Embryonic facial prominence (tissue), 1 donor: ENCODE data around the gene ANG.
"Not testable (repeated sequence)": the region's sequence is repeated elsewhere in the genome, so short reads cannot be mapped to it uniquely, and the experiment has no call there.

ENCODE experiments used
- DNase-seq: peaks from one replicate; pipeline ENCODE4 v3.0.0-alpha.2; 2016; ENCODE audit errors: extremely low spot score

The ANG gene

DNA sequence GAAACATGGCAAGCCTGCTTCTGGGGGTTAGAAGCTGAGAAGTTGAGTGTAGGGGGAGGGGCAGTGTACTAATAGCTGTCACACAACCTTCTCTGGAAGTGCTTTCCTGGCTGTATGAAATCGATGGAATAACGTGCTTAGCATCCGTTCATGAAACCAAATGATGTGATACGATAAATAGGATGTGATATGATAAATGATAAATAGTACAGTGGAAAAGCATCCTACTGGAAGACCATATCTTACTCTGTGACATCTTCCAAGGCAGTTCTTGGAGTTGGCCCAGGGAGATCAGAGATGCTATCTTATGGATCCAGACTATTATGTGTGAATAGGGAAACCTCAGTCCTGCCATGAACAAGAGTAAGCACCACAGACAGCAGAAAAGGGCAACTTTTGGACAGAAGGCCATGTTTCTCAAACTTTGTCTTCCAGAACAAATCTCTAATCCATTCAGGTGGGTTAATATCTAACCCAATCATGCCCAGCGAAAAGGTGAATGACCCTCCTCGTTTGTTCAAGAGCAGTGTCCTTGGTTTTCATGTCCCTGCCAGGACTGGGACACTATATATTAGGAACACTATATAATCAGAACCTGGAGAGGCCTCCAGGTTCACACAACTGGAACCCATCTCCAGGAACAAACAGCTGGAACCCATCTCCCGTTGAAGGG lies at the start of gene ANG:
Gene ANG (plus strand): TSS at position 598 of the 673 bp plus-strand sequence. CDS start 4,801 bp downstream, outside the sequence.
- DNase-seq, result no peak

DNA sequence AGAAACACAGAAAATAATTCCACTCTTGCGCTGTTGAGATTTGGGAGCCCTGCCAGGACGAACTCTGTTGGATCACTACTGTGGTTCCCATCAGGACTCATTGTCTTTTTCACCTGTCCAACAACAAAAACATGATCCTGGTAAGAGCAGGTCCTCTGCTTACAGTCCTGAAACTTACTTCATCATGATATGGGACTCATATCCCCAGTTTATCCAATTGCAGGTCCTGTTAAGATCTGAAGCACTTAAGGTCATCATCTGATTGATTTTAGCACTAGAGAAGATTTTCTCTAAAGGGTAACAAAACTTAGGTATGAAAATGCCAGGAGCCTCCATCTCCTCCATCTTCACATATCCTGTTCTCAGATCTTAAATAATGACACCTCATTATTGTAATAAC lies 47.0 kb upstream of the ANG start, which contains the start of gene OR6S1:
Gene OR6S1 (minus strand): TSS at position 101 of the 400 bp plus-strand sequence. CDS start 0 bp downstream, at position 101.
- no peak for DNase-seq

DNA sequence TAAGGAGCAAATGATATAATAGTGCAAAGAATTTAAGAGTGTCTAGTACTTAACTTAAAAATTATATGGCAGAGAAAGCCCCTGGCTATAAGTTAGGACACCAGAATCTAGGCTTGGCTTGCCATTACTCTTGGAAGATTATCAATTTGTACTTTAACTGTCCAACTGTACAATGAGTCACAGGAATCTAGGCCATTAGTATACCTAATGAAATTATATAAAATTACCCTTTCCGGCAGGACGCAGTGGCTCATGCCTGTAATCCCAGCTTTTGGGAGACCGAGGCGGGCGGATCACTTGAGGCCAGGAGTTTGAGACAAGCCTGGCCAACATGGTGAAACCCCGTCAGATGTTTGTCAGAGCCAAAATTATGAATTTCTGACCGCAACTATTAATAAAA lies 46.4 kb upstream of the ANG start:
- DNase-seq, result no peak

DNA sequence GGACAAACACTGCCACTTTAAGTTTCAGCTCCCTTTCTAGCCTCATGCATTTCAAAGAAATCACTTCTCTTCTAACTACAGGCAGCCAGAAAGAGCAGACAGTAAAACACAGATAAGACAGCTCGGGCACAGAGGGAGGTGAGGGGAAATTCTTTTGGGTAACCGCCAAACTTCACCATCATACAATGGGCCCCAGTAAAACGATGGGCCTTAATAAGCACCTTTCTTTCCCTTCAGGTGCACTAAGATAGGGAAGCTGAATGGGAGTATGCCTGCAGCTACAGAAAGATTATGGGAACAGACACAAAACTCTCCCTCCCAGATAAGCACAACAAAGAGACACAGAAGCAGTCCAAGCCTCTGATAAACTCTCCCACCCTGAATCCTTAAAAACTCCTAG lies 45.8 kb upstream of the ANG start:
- not testable (repeated sequence) for DNase-seq

DNA sequence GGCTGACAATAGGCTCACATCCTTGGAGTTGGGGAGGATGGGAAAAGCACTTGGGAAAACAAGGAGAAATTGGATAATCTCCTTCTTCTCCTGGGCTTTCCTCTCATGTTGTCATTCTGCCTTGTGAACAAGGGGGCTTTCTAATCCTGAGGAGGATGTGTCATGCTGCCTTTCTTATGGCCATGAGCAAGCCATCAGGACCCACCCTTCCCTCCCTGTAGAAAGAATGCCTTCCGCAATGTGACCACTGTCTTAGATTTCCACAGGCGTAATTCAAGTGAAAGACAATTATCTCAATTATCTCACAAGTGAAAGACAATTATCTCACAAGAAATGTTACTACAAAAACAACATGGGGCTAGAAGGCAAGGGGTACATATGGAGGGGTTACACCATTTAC lies 44.0 kb upstream of the ANG start:
- DNase-seq, result no peak

DNA sequence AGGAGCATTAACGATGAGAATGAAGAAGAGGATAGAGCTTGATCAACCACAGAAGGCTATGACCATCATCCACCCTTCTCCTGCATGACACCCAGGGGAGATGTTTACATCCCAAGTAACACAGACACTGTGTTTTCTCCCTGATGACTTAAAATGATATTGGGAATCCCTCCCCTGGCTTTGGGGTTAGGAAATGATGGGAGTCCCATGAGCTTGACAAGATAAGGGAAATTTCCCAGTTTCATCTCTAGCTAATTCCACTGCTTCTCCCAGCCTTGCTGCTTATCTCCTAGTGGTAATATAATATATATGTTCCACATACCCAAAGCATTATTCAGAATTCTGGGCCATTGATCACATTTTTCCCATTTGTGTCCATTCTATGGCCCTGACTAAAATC lies 43.1 kb upstream of the ANG start:
- DNase-seq, result no peak

DNA sequence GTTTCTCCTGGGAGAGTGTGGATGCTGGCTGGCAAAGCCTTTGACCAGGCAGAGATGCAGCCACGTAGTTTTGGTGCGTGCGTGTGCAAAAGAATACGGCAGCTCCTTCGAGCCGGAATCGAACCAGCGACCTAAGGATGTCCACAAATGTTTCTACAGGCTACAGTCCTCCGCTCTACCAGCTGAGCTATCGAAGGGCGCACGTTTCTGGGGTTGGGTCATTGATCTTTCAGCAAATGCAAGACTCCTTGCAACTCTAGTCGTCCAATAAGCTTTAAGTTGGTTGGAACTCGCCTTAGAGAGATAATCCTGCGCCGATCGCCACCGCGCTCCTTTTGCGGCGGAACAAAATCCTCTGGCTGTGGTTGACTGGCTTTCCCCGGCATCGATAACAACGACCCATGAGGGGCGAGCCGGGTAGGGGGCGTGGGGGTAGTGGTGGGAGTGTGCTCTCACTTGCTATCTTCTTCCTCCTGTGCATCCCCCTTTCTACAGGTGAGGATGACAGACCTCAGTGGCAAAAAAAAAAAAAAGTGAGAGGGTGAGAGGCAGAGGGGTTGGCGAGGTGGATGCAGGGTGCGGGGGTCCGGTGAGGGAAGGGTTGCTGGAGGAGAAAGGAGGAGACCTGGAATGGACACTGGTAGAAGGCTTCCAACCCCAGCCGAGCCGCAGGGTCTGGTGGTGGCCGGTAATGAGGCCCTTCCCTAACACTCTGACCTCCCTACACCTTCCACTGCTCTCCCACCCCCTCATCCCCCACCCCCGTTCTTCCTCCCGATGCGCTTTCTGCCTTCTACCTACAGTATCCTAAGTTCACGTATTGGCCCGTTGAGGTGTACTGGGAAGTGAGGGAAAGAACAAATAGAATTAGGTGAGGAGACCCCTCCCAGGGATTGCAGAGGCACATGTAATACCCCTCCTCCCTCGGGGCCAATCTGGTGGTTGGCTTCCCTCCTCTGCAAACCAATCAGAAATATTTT lies 35.3 kb upstream of the ANG start:
- DNase-seq, result no peak

DNA sequence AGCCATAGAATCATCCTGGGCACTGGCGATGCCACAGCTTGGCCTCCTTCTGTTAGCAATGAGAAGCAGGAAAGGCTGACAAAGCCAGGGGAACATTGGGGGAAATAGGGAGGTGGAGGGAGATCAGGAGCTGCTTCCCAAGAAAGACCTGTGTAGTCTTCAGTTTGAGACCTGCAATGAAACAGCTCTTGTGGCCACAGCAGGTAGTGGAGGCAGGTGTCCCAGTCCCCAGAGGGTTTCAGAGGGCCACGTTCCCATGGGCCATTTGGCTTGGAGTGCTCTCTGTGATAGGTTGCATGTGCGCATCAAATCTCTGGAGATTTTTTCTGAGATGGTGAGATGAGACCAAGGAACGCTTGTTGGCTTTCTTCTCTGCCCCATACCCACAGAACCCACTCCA lies 32.7 kb upstream of the ANG start:
- no peak for DNase-seq

DNA sequence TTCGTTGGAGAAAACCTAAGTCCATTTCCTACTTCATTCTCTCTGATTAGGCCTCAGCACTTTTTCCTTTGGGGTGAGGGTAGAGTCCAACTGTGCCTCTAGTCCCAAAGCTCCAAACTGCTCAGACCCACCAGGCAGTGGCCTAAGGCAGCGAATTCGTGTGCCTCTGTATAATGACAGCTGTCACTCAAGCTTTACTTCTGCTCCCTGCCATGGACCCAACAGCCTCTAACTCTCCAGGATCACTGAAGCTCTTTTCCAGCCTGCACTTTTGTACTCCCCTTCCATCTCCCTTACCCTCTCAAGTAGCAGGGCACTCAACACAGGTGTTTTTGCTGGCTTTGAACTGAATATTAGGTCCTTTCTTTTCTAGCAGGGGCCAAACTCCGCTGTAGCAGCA lies 32.3 kb upstream of the ANG start:
- no peak for DNase-seq

DNA sequence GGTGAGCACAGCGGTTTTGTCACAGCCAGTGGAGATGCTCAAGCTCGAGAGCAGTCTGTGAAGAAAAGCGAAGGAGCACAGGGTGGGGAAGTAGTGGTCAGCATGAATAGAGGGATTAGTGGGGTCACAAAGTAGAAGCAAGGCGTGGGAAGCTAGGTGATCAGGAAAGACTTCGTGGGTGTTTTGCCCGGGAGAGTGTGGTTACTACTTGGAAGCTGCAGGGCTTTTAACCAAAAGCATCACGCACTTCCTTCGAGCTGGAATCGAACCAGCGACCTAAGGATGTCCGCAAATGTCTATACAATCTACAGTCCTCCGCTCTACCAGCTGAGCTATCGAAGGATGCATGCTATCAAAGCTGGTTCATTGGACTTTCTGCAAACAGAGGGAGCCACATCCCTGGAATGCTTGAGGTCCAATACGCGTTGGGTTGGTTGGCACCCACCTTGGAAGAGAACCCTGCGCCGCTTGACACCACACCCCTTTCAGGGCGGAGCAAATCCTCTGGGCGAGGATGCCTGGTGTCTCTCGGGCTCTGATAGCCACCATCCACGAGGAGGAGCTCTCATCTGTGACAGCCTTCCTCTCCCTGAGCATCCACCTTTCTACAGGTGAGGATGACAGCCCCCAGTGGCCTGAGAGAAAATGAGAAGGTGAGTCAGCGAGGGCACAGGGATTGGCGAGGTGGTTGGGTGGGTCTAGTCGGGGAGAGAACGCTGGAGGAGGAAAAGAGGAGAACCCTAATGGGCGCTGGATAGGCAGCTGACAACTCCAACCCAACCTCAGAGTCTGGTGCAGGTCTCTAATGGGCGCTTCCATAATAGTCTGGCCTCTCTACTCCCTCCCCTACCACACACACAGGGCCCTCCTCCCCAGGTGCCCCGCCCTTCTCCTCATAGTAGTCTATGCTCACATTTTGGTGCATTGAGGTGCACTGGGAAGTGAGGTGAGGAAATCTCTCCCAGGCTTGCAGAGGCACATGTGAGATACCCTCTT lies 31.1 kb upstream of the ANG start:
- no peak for DNase-seq

DNA sequence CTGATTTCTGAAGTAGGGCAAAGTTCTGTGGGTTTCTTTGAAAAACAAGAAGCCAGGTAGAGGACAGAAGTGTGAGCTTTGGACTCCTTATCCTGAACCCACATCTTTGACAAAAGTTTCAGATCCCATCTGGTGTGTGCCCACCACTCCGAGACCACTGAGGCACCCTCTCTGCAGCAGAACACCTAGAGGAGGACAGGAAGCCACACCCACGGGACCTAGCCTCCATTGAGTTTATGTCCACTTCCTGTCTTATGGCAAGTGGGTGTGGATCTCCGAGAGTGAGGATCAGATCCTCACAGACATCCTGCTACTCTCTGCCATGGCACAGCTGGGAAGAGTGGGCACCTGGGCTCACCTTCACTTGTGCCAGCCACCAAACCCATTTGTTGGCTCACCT lies 30.3 kb upstream of the ANG start:
- DNase-seq, result no peak

DNA sequence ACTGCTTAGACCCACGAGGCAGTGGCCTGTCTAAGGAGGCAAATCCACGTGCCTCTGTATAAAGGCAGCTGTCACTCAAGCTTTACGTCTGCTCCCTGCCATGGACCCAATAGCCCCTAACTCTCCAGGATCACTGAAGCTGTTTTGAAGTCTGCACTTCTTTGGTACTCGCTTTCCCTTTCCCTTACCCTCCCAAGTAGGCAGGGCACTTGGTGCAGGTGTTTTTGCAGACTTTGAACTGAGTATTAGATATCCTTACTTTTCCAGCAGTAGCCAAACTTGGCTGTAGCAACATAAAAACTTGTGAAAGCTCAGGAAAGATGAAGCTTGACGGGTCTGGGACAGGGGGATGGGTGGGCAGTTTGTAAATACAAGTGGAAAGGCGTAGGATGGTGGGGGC lies 29.2 kb upstream of the ANG start:
- DNase-seq, result no peak

DNA sequence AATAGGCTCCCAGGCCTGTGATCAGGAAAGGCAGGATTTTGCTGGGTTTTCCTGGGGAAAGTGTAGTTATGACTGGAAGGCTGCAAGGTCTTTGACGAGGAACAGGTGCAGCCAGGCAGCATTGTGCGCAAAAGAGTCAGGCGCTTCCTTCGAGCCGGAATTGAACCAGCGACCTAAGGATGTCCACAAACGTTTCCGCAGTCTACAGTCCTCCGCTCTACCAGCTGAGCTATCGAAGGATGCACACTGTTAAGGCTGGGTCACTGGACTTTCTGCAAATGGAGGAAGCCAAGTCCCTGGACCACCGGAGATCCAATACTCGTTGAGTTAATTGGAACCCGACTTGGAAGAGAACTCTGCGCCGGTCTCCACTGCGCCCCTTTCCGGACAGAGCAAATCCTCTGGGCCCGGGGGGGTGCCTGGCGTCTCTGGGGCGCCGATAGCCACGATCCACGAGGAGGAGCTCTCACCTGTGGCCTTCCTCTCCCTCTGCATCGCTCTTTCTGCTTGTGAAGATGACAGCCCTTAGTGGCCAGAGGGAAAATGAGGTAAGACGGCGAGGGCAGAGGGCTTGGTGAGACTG lies 28.7 kb upstream of the ANG start:
- DNase-seq, result no peak

DNA sequence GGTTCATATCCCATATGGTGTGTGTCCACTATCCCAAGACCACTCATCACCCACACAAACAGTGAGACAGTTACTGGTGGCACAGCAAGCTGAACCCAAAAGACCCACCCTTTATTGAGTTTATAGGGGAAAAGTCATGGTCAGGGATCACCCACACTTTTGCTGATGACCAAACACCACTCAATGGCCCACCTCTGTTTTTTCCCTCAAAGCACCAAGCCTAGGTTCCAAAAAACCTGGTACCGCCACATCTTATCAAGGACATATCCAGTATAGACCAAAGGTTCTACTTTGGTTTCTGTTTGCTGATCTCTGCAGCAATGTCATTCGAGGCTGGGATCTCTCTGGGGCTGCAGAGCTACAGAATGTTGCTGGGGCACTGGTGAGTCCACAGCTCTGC lies 27.4 kb upstream of the ANG start:
- no peak for DNase-seq

DNA sequence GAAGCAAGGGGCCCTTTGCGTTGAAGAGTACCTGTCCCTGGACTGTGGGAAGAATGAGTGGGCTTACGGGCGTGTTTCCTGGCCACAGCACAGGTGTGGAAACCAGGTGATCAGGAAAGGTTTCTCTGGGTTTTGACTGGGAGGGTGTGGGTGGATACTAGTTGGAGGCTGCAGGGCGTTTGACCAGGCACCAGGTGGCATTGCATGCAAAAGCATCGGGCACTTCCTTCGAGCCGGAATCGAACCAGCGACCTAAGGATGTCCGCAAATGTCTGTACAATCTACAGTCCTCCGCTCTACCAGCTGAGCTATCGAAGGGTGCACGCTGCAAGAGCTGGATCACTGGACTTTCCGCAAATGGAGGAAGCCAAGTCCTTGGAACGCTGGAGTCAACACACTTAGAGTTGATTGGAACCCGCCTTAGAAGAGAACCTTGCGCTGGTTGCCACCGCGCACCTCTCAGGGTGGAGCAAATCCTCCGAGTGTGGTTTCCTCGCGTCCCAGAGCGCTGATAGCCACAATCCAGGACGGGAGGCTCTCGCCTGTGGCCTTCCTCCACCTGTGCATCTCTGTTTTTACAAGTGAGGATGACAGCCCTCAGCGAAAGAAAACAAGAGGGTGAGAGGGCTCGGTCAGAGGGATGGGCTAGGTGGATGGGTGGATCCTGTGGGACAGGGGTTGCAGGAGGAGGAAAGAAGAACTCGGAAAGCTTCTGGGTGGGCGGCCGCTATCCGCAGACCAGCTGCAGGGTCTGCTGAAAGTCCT lies 25.4 kb upstream of the ANG start:
- no peak for DNase-seq

DNA sequence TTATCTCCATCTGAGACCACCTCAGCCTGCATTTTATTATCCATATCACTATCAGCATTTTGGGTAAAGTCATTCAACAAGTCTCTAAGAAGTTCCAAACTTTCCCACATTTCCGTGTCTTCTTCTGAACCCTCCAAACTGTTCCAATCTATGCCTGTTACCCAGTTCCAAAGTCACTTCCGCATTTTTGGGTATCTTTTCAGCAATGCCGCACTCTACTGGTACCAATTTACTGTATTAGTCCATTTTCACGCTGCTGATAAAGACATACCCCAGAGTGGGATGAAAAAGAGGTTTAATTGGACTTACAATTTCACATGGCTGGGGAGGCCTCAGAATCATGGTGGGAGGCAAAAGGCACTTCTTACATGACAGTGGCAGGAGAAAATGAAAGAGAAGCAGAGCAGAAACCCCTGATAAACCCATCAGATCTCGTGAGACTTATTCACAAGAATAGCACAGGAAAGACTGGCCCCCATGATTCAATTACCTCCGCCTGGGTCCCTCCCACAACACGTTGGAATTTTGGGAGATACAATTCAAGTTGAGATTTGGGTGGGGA lies 22.1 kb upstream of the ANG start:
- DNase-seq, result not testable (repeated sequence)

DNA sequence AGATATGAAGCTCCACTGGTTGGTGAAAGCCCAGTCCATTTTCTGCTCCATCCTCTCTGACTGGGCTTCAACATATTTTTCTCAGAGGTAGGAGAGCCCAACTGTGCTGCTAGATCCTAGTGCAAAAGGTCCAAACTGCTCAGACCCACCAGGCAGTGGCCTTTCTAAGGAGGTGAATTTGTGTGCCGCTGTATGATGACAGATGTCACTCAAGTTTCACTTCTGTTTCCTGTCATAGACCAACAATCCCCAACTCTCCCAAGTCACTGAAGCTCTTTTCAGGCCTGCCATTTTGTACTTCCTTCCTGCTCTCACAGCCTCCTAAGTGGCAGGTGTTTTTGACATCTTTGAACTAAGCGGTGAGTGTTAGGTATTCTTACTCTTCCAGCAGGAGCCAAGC lies 20.6 kb upstream of the ANG start:
- no peak for DNase-seq

DNA sequence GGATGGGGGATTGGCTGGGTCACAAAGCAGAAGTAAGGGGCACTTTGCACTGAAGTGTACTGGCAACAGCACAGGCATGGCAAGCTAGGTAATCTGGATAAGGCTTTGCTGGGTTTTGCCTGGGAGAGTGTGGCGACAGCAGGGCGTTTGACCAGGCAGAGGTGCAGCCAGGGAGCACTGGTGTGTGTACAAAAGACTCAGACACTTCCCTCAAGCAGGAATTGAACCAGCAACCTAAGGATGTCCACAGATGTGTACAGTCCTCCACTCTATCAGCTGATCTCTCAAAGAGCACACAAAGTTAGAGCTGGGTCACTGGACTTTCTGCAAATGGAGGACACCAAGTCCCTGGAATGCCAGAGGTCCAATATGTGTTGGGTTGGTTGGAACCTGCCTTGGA lies 19.6 kb upstream of the ANG start:
- no peak for DNase-seq

DNA sequence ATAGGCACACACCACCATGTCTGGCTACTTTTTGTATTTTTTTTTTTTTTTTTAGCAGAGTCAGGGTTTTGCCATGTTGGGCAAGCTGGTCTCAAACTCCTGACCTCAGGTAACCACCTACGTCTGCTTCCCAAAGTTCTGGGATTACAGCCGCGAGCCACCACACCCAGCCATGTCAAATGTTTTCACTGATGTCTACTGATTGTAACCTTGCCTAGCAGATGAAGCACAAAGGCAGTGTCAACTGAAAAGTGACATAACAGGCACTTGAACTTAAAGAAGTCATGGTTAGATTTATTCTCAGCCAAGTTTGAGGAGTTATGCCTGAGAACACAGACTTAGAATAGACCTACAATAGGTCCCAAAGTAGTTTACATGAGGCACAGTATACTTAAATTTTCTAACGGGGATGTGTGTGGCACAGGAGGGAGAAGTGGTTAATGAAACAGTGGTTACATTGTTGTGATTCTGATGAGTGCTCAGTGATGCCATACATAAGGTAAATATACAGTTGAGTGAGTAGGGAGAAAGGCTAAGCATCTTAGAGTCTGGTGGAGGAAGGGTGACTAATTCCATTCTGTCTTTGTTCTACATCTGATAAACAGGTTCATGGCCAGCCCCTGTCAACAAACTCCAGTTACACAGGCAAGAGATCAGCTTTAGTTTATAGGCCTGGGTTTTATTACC lies 16.8 kb upstream of the ANG start:
- DNase-seq, result no peak

DNA sequence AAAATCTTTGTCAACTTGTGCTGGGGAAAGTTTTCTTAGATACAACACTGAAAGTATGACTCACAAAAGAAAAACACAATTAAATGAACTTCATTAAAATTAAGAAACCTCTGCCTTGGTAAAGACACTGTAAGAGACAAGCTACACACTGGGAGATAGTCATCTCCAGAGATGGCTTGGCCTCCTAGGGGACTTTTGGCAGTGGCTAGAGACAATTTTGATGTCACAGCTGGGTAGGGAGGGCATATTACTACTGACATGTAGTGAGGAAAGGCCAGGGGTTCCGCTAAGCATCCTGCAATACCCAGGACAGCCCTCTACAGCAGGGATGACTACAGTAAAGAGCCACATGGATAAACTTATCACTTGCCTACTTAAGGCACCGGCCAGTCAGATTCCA lies 12.9 kb upstream of the ANG start:
- no peak for DNase-seq
